Right renal cortex interstitium (tissue), 3 donors: Measurements from ENCODE around the gene LUC7L2. TPM values are rescaled to one million over a fixed set of nuclear protein-coding genes. Genes with fewer than 3 reads are reported as not detected.

Experiments
- polyA plus RNA-seq, 3 donors: library from polyadenylated mRNA; unstranded; fragments of 120-200 nt; gene quantifications; one replicate each; pipeline ENCODE4 v1.2.1, GENCODE V29; 2013; ENCODE audit not compliant: insufficient read length in 3 of 3

The LUC7L2 gene
- polyA plus RNA-seq, 3 donors, result 116 to 139 (median 124) TPM

Other genes with a start within 250 kb of the LUC7L2 start
- gene UBN2, start 128.7 kb upstream of the LUC7L2 start, polyA plus RNA-seq, result 10 to 100 TPM; 11.9 to 12.4 (median 11.9) TPM
- 10 to 100 TPM; 20.9 to 25.0 (median 22.9) TPM for gene FMC1, start 18.6 kb upstream of the LUC7L2 start, polyA plus RNA-seq
- gene KLRG2, start 123.8 kb downstream of the LUC7L2 start, polyA plus RNA-seq, result 1 to 10 TPM in 2 of 3 donors, under 1 TPM in 1; 0.80 to 1.4 (median 1.0) TPM
- gene CLEC2L, start 163.8 kb downstream of the LUC7L2 start, polyA plus RNA-seq, result 1 to 10 TPM in 1 of 3 donors, under 1 TPM in 2; 0.69 to 1.2 (median 0.82) TPM